HAP-1 (cell line): ENCODE data around the gene GREB1L.

Experiments used
- DNase-seq, 2 experiments: peaks; one replicate each; pipeline ENCODE4 v3.0.0-alpha.2; 2016 to 2020; ENCODE audit warnings: low spot score in 2 of 2
- H3K27me3 ChIP-seq: fragments of 250-450 bp; sonication (Bioruptor Pico); 2 replicates; pipeline ENCODE4 v1.5.1; 2020; ENCODE audit warnings: low read depth, mild to moderate bottlenecking, moderate library complexity
- H3K36me3 ChIP-seq: fragments of 250-450 bp; sonication (Bioruptor Pico); replicated peaks from 2 replicates; pipeline ENCODE4 v1.5.1; 2020; ENCODE audit warnings: mild to moderate bottlenecking
- H3K4me1 ChIP-seq: fragments of 250-450 bp; sonication (Bioruptor Pico); 2 replicates; pipeline ENCODE4 v1.5.1; 2020; ENCODE audit warnings: mild to moderate bottlenecking
- H3K4me3 ChIP-seq: fragments of 250-450 bp; sonication (Bioruptor Pico); 2 replicates; pipeline ENCODE4 v1.5.1; 2020; ENCODE audit warnings: mild to moderate bottlenecking, moderate library complexity
- H3K9me3 ChIP-seq: fragments of 250-450 bp; sonication (Bioruptor Pico); 2 replicates; pipeline ENCODE4 v1.5.1; 2020; ENCODE audit warnings: mild to moderate bottlenecking, moderate library complexity
- in situ Hi-C: fragments of 300-500 bp; cut with MboI; formaldehyde crosslinking; loops from 3 replicates; pipeline ENCODE4 v1.14.3; 2020; ENCODE audit warnings: low sequenced_read_pairs, inconsistent platforms, mixed read lengths

GREB1L gene

GRCh38 chr18:21321711-21322110 lies 79.7 kb downstream of the GREB1L start:
- in situ Hi-C loops = no loop called here
- Histone ChIP-seq H3K4me1 (no peaks in the 10 kb centered on the region), H3K9me3 (no peaks in the 10 kb centered on the region), H3K4me3 (no peak overlapping the region), H3K27me3 (no peaks in the 10 kb centered on the region), H3K36me3 (no peaks in the 10 kb centered on the region; the same call in 1 of the 2 replicates)
- no peak for DNase-seq

GRCh38 chr18:21327101-21327500 lies 85.1 kb downstream of the GREB1L start:
- H3K4me1 ChIP-seq = peaks cover 18% of the 10 kb centered on the region
- H3K9me3 ChIP-seq = no peaks in the 10 kb centered on the region
- DNase-seq = no peak
- H3K27me3 ChIP-seq = no peaks in the 10 kb centered on the region
- no peak overlapping the region for H3K4me3 ChIP-seq
- in situ Hi-C loops = no loop called here
- no peaks in the 10 kb centered on the region for H3K36me3 ChIP-seq

GRCh38 chr18:21330122-21330701 lies 88.2 kb downstream of the GREB1L start:
- Histone ChIP-seq H3K4me1 (peaks cover 18% of the 10 kb centered on the region), H3K9me3 (no peaks in the 10 kb centered on the region), H3K36me3 (no peaks in the 10 kb centered on the region), H3K4me3 (no peak overlapping the region), H3K27me3 (no peaks in the 10 kb centered on the region)
- DNase-seq = no peak
- in situ Hi-C loops = no loop called here

- in situ Hi-C loops = no loop called here
- Histone ChIP-seq H3K9me3 (no peaks in the 10 kb centered on the region), H3K27me3 (no peaks in the 10 kb centered on the region), H3K36me3 (no peaks in the 10 kb centered on the region), H3K4me1 (peaks cover 18% of the 10 kb centered on the region), H3K4me3 (no peak overlapping the region)
- DNase-seq = peak; percentile 39 to 72
These were observed 89.0 kb downstream of the GREB1L start for GRCh38 chr18:21331065-21331464.

- no peak overlapping the region for H3K4me3 ChIP-seq
- H3K27me3 ChIP-seq = no peaks in the 10 kb centered on the region
- no peak for DNase-seq
- H3K36me3 ChIP-seq = no peaks in the 10 kb centered on the region
- H3K9me3 ChIP-seq = no peaks in the 10 kb centered on the region
- in situ Hi-C loops = no loop called here
- H3K4me1 ChIP-seq = peaks cover 7% of the 10 kb centered on the region
These were observed 94.0 kb downstream of the GREB1L start for GRCh38 chr18:21335927-21336488.

- Histone ChIP-seq H3K36me3 (no peaks in the 10 kb centered on the region), H3K9me3 (no peaks in the 10 kb centered on the region), H3K4me1 (peaks cover 4% of the 10 kb centered on the region), H3K4me3 (no peak overlapping the region), H3K27me3 (no peaks in the 10 kb centered on the region)
- DNase-seq = no peak
- in situ Hi-C loops = no loop called here
These were observed 94.8 kb downstream of the GREB1L start for GRCh38 chr18:21336846-21337245.

GRCh38 chr18:21341141-21341540 lies 99.1 kb downstream of the GREB1L start:
- no peak overlapping the region for H3K4me3 ChIP-seq
- H3K36me3 ChIP-seq = no peaks in the 10 kb centered on the region
- peaks cover 13% of the 10 kb centered on the region for H3K4me1 ChIP-seq
- in situ Hi-C loops = no loop called here
- no peaks in the 10 kb centered on the region for H3K9me3 ChIP-seq
- DNase-seq = peak in 1 of 2 experiments; percentile 1
- H3K27me3 ChIP-seq = no peaks in the 10 kb centered on the region

GRCh38 chr18:21342372-21342771 lies 100.3 kb downstream of the GREB1L start:
- DNase-seq = peak; percentile 54 to 92
- Histone ChIP-seq H3K9me3 (no peaks in the 10 kb centered on the region), H3K4me3 (no peak overlapping the region), H3K27me3 (no peaks in the 10 kb centered on the region), H3K36me3 (no peaks in the 10 kb centered on the region), H3K4me1 (peaks cover 13% of the 10 kb centered on the region)
- in situ Hi-C loops = no loop called here

GRCh38 chr18:21344860-21345259 lies 102.8 kb downstream of the GREB1L start:
- Histone ChIP-seq H3K27me3 (no peaks in the 10 kb centered on the region), H3K36me3 (no peaks in the 10 kb centered on the region), H3K4me3 (no peak overlapping the region), H3K9me3 (no peaks in the 10 kb centered on the region), H3K4me1 (peaks cover 13% of the 10 kb centered on the region)
- DNase-seq = no peak
- in situ Hi-C loops = no loop called here

- Histone ChIP-seq H3K9me3 (no peaks in the 10 kb centered on the region), H3K4me3 (no peak overlapping the region), H3K27me3 (no peaks in the 10 kb centered on the region), H3K4me1 (peaks cover 13% of the 10 kb centered on the region), H3K36me3 (no peaks in the 10 kb centered on the region)
- in situ Hi-C loops = no loop called here
- peak; percentile 12 to 37 for DNase-seq
These were observed 103.8 kb downstream of the GREB1L start for GRCh38 chr18:21345840-21346239.

- Histone ChIP-seq H3K27me3 (no peaks in the 10 kb centered on the region), H3K4me3 (no peak overlapping the region), H3K9me3 (no peaks in the 10 kb centered on the region), H3K36me3 (no peaks in the 10 kb centered on the region), H3K4me1 (peaks cover 41% of the 10 kb centered on the region)
- DNase-seq = no peak
- in situ Hi-C loops = no loop called here
These were observed 117.7 kb downstream of the GREB1L start for GRCh38 chr18:21359746-21360145.

GRCh38 chr18:21361307-21361880 lies 119.4 kb downstream of the GREB1L start:
- no peaks in the 10 kb centered on the region for H3K27me3 ChIP-seq
- H3K9me3 ChIP-seq = no peaks in the 10 kb centered on the region
- no peaks in the 10 kb centered on the region for H3K36me3 ChIP-seq
- H3K4me1 ChIP-seq = peaks cover 41% of the 10 kb centered on the region
- in situ Hi-C loops = no loop called here
- H3K4me3 ChIP-seq = no peak overlapping the region
- peak; percentile 79 to 96 for DNase-seq

GRCh38 chr18:21362831-21363230 lies 120.8 kb downstream of the GREB1L start:
- Histone ChIP-seq H3K4me3 (no peak overlapping the region), H3K36me3 (no peaks in the 10 kb centered on the region), H3K4me1 (peaks cover 52% of the 10 kb centered on the region), H3K27me3 (no peaks in the 10 kb centered on the region), H3K9me3 (no peaks in the 10 kb centered on the region)
- DNase-seq = peak; percentile 28 to 74
- in situ Hi-C loops = no loop called here

- no peak overlapping the region for H3K4me3 ChIP-seq
- no peaks in the 10 kb centered on the region for H3K9me3 ChIP-seq
- no peaks in the 10 kb centered on the region for H3K27me3 ChIP-seq
- H3K4me1 ChIP-seq = peaks cover 57% of the 10 kb centered on the region
- no peaks in the 10 kb centered on the region for H3K36me3 ChIP-seq
- in situ Hi-C loops = no loop called here
- DNase-seq = peak; percentile 32 to 74
These were observed 121.3 kb downstream of the GREB1L start for GRCh38 chr18:21363348-21363747.
